Measurements from ENCODE around the gene ZNF225.
"Not testable (repeated sequence)": the region's sequence is repeated elsewhere in the genome, so short reads cannot be mapped to it uniquely, and the experiment has no call there.

ZNF225 gene

DNA sequence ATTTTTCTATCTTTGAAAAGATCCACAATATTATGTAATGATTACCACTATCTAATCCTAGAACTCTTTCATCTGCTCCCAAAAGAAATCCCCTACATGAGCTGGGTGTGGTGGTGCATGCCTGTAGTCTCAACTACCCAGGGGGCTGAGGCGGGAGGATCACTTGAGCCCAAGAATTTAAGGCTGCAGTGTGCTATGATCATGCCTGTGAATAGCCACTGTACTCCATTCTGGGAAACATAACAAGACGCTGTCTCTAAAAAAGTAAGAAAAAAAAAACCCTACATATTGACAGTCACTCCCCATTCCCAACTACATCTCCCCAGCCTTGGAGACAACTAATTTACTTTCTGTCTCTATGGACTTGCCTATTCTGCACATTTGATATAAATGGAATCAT is 50.6 kb downstream of the ZNF225 start:
- DNase-seq (ENCODE audit: low read depth): no peak

DNA sequence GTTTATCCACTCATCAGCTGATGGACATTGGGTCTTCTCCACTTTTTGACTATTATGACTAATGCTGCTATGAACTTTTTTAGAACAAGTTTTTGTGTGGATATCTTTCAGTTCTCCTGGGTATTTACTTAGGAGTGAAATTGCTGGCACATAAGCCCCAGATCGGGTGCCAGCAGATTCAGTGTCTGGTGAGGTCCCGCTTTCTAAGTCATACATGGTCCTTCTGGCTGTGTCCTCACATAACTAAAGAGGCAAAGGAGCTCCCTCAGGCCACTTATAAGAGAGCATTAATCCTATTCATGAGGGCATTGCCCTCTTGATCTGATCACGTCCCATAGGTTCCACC is 51.1 kb downstream of the ZNF225 start:
- no peak for DNase-seq (ENCODE audit: low read depth)

DNA sequence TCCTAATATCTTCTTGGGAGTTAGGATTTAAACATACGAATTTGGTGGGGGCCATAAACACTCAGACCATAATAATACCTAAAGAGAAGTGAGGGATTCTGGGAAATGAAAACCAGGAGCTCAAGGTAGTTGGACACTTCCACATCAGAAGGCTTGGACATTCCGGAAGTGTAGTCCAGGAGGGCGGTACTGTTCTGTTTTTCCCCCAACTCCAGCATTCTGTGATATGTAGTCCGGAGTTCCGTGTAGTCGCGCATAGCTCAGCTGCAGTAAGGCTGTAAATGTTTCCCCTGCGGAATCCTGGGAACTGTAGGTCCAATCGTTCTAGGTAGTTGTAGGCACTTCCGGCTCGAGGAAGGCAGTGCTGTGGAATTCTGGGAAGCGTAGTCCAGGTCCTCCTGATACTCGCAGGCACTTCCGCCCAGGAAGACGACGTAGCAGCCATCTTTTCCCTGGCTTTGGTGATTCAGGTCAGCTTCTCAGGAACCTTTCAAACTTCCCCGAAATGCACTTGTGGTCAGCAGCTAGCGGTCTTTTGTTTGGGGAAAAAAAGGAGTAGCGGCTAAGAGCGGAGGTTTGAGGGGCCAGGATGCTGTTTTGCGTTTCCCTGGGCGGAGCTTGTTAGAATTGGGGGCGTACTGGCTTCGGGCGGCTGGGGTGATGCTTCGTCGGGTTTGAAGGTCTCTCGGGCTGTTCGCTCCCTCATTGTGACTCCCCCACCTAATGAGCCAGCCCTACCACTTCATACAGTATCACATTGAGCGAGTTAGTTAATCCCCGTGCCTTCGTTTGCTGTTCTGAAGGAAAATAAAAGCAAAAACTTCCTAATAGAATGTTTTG is 51.7 kb downstream of the ZNF225 start, which contains the start of gene ZNF226:
Gene ZNF226, plus strand, starts transcription at position 428 of the 840 bp plus-strand sequence. CDS start 4,981 bp downstream, outside the sequence.
- DNase-seq (ENCODE audit: low read depth): peak; percentile 51

DNA sequence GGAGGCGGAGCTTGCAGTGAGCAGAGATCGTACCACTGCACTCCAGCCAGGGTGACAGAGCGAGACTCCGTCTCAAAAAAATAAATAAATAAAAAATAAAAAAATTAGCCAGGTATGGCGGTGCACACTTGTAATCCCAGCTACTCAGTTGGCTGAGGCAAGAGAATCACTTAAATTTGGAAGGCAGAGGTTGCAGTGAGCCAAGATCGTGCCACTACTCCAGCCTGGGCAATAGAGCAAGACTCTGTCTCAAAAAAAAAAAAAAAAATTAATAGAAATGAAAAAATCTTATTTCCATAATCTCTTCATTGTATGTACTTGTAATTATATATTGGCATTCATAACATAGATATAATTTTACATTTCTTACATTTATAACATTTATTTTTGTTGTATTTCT is 57.5 kb downstream of the ZNF225 start:
- DNase-seq (ENCODE audit: low read depth): not testable (repeated sequence)

DNA sequence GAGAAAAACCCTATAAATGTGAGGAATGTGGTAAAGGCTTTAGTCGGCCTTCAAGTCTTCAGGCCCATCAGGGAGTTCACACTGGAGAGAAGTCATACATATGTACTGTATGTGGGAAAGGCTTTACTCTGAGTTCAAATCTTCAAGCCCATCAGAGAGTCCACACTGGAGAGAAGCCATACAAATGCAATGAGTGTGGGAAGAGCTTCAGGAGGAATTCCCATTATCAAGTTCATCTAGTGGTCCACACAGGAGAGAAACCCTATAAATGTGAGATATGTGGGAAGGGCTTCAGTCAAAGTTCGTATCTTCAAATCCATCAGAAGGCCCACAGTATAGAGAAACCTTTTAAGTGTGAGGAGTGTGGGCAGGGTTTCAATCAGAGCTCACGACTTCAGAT is 63.4 kb downstream of the ZNF225 start:
- DNase-seq (ENCODE audit: low read depth): no peak

DNA sequence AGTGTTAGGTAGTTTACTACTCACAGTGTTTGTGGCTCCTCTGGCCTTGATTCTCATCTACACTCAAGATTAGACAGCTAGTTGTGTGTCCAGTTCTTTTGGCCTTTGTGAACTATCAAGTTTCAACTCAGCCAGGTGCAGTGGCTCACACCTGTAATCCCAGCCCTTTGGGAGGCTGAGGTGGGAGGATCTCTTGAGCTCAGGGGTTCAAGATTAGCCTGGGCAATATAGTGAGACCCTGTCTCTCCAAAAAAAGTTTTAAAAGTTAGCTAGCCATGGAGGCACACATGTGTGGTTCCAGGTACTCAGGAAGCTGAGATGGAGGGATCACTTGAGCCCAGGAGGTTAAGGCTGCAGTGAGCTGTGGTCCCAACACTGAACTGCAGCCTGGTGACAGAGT is 67.8 kb downstream of the ZNF225 start:
- no peak for DNase-seq (ENCODE audit: low read depth)

DNA sequence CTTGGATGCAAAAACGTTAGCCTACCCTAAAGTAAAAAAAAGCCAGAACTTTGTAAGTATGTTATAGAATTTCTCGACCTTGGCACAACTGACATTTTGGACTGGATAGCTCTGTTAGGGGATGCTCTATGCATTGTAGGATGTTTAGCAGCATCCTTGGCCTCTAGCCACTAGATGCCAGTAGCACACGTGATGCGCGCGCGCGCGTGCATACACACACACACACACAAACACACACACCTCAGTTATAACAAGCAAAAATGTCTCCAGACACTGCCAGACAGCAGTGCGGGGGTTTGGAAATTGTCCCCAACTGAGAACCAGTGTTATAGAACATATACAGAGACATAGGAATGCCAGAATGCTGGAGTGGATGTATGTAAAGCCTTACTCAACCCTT is 68.9 kb downstream of the ZNF225 start:
- no peak for DNase-seq (ENCODE audit: low read depth)
